GM18909 (cell line): Measurements from ENCODE around the gene HHIP.
A peak's percentile ranks its signal among the peaks of the same experiment; 100 is the strongest.
"Not testable (repeated sequence)": the region's sequence is repeated elsewhere in the genome, so short reads cannot be mapped to it uniquely, and the experiment has no call there.

ENCODE experiments used
- ATAC-seq: cut with Tn5 transposase; IDR thresholded peaks from one replicate; pipeline ENCODE4 v1.9.1; 2021; ENCODE audit warnings: mild to moderate bottlenecking; ENCODE audit not compliant: unreplicated experiment, poor library complexity

HHIP gene

DNA sequence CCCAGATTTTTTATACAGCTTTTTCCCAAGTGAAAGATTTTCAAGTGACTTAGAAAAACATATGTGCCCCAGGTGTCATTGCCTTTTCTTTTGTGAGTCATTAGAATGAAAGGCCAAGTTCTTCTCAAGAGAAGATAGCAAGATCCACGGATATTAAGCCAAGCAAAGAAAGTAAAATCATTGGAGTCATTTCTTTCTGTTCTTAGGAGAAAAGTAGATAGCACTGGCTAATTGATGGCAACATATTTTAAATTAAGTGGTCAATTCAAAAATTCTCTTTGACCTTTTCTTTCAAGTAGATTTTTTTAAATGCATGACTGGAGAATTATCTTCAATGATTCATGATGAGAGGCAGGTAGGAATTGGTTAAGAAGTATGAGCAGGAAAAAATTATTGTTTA lies 94.4 kb downstream of the HHIP start:
- ATAC-seq = no peak

DNA sequence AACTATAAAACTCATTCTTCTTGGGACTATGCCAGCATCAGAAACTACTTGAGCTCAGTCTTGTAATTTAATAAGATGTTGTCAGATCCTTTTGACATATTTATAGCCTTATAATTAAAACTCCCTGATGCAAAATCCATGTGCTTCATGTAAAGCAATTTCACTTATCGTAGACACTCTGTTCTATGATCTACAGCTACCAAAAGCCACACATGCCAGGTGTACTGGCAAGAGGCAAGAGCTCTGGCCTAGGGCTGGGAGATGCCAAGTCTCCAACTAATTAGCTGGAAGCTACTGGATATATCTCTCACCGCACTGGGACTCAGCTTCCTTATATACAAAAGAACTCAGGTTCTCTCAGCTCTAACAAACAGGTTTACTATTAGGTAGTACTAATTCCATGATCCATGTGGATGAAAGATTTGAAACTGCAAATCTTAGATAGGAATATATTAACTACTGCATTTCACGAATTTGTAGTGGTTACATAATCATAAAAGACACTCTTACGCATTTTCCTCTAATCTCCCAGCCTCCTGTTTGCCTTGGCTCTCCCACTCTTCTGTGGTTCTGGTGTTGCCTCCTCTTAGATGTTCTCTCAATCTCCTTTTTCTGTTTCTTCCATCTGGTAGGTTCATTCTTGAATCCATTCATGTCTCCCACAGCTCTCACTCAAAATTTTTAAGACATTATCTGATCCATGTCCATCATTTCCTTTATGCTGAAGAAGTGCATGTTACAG lies 103.0 kb downstream of the HHIP start:
- ATAC-seq = no peak

DNA sequence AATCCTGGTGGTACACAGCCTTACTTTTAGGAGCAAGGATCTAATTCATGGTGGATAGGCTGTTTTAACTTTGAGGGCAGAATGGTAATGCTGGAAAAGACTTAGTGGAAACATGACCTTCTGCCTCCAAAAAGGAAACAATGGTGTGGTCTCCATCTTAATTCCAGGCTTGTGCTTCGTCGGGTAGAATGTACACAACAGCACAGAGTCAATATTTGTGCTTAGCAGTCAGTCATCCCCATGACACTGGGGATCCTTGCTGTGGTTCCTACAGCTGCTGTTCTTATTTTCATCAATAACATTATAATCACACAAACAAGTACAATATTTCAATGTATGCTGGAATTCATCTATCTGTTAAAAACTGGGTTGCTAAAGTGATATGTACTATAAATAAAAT lies 104.4 kb downstream of the HHIP start:
- ATAC-seq = no peak

DNA sequence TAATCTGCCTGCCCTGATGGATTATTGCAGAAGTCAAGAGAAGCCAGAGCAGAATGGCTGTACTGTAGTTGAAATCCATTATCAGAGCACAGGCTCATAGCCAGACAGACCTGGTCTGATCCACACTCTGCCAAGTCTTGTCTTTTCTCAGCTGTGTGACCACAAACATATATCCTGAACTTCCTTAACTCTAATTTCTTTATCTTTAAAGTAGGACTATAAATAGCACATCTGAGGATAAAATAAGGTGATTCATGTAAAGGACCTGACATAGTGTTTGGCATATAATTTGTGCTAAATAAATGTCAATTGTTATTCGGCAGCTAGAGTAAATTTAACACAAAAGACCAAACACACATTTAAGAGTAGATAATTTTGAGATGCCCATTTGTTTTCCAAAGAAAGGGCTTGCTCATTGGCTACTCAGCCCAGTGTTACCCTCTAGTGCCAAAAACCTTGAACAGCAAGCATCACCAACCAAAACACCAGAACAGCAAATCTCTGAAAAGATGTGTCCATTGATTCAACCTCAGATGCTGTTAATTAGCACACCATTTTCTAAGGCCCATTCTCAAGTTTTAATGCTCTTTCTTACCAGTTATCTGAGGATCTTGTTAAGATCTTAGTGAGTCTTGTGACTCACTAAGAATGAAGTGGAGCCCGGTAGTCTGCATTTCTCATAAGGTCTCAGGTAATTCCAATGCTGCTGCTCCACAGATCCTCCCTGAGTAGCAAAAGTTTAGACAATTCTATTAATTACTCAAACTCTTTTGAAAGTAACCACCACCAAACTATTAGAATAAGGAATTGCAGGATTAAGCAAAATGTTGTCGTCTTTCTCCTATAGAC lies 108.8 kb downstream of the HHIP start:
- no peak for ATAC-seq

DNA sequence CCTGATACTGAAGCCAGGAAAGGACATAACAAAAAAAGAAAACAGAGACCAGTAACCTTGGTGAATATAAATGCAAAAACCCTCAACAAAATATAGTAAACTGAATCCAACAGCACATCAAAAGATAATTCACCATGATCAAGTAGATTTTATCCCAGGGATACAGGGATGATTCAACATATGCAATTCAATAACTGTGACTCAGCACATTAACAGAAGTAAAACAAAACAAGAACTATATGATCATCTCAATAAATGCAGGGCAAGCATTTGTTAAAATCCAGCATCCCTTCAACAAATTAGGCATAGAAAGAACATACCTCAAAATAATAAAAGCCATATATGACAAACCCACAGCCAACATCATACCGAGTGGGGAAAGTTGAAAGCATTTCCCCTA lies 112.0 kb downstream of the HHIP start:
- ATAC-seq = no peak

DNA sequence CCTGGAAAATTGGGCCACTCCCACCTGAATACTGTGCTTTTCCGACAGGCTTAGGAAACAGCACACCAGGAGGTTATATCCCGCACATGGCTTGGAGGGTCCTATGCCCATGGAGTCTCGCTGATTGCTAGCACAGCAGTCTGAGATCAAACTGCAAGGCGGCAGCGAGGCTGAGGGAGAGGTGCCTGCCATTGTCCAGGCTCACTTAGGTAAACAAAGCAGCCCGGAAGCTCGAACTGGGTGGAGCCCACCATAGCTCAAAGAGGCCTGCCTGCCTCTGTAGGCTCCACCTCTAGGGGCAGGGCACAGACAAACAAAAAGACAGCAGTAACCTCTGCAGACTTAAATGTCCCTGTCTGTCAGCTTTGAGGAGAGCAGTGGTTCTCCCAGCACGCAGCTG lies 122.9 kb downstream of the HHIP start:
- not testable (repeated sequence) for ATAC-seq

DNA sequence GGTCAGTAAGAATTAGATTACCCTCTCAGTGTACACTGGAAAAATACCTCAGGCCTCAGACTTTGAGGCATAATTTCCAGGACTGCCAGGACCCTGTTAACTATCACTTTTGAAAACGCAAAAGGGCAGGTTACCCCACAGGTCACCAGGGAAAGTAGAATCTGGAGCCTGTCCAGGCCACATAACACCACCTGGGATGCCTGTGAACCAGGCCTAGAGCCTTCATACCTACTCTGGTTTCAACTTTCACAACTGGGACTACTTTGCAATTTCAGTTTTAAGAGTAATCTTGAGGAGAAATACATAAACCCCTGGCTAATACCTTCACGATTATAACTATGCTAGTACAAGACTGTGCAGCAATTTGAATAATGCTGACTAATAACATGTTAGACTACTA lies 132.4 kb downstream of the HHIP start:
- no peak for ATAC-seq

DNA sequence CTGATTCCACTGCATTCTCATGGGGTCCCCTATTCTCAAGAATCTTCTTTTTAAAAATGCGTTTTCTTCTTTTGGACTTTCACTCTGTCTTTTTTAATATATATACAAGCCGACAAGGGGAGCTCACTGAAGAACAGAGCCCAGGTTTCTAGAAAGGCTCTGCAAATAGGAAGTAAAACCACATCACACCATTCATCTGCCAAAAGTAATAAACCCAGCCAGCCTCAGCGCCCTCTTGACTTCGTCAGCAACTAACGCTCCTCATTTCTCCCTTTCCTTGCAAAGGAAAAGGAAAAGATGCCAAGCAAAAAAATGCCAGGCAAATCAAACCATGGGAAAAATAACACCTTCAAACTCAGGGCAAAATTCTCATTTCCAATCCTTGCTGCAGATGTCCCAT lies 136.4 kb downstream of the HHIP start:
- no peak for ATAC-seq

DNA sequence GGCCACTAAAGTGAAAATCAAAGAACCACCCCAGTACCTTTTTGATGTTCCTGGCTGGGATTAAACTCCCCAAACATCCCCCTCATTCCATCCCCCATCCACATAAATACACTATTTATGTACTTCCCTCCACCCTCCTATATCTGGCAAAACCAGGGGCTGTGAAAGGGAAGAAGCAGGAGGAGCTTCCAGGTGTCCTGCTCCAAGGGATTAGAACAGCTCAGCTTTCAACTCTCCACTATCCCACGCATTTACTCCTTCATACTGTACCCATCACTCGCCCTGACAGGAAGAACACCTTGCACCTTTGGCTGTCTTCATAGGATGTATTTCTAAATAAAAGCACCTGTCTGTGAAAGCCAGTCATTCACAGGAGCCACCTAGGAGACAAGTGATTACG lies 140.0 kb downstream of the HHIP start:
- no peak for ATAC-seq

DNA sequence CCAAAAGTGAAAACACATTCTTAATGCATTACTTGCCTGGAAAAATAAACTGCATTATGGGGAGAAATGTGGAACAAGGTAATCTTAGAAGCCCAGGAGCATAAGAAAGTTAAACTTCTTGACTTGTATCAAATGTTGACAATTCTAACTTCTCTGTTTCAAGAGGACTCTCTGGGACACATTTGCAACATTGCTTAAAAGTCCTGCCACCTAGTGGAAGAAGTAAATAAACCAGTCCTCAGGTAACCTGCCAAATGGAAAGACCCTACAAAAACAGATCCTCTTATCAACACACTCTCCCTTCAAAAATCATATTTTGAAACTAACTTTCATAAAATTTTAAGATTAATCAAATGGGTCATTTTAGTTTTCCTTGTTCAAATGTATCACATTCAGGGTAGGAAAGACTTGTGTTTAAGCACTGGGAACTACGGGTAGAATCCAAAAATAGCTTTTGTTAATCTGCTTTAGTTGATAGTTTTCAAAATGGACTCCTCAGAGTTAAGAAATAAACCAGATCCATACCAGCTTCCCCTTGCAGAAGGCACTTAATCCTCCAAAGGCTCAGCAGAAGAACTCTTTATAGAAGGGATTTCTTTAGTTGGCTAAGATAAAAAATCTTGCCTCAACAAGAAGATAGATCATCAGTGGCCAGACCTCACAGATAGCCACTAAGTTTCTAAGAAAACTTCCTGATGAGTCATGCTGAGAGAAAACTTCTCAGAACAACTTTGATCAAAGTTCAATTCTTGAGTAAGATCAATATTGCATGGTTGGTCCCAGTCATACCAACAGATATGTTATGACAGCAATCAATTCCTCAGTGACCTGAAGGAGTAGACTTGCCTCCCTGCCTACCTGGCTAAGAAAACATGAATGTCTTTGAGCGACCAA lies 141.7 kb downstream of the HHIP start:
- peak; percentile 85 for ATAC-seq

DNA sequence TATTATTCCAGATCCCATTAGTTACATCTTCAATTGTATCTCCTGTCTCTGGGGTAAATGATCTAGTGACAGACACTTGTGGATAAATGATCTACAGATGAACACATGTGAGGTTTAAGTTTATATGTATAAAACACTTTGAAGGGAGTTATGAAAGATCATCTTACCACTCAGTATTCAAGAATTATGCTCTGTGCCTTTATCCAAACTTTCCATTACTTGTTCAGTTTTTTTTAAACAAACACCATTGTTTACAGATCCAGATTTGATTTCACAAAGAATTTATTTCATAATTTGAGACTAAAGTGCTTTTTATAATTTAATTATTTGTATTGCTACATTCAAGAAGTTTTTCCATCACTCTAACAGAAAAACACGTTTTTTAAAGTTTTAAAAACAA lies 142.5 kb downstream of the HHIP start:
- no peak for ATAC-seq

DNA sequence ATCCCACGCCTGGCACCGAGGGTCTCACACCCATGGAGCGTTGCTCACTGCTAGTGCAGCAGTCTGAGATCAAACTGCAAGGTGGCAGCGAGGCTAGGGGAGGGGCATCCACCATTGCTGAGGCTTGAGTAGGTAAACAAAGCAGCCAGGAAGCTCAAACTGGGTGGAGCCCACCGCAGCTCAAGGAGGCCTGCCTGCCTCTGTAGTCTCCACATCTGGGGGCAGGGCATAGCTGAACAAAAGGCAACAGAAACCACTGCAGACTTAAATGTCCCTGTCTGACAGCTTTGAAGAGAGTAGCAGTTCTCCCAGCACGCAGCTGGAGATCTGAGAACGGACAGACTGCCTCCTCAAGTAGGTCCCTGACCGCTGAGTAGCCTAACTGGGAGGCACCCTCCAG lies 146.0 kb downstream of the HHIP start:
- not testable (repeated sequence) for ATAC-seq
